OCI-LY3 (cell line): ENCODE measurements around the gene CORO2B.

Source experiments
- CTCF ChIP-seq: fragments of 200-600, 300-600 bp; sonication (generic); IDR thresholded peaks from 2 replicates; pipeline ENCODE4 v1.5.1; 2014; ENCODE audit warnings: antibody characterized with exemption, low read length, low read depth
- EZH2phosphoT487 ChIP-seq: fragments of 200-600 bp; shearing (Covaris generic); IDR thresholded peaks from 2 replicates; pipeline ENCODE4 v1.6.1; 2018; ENCODE audit warnings: antibody characterized with exemption, mixed run types, low read depth

- TF ChIP-seq CTCF: no peak
- TF ChIP-seq EZH2phosphoT487: no peak
Measured at GRCh38 chr15:68635141-68635540, 56.3 kb downstream of the CORO2B start.
